H9 (cell line): ENCODE data around the gene INPP4A. TPM values are rescaled to one million over a fixed set of nuclear protein-coding genes. Genes with fewer than 3 reads are reported as not detected.

ENCODE experiments used
- DNase-seq: peaks from one replicate; pipeline ENCODE4 v3.0.0-alpha.2; 2017
- H2AFZ ChIP-seq: one replicate; pipeline ENCODE4 v1.6.1; 2013; ENCODE audit warnings: mild to moderate bottlenecking, low read length, control low read depth, moderate library complexity
- H2AK5ac ChIP-seq: 2 replicates; pipeline ENCODE4 v1.6.1; 2013; ENCODE audit warnings: low read length, control low read depth, mixed read lengths; ENCODE audit not compliant: insufficient read length
- H2BK120ac ChIP-seq: one replicate; pipeline ENCODE4 v1.6.1; 2013; ENCODE audit warnings: low read depth, mild to moderate bottlenecking, low read length, control low read depth, inconsistent platforms; ENCODE audit not compliant: poor library complexity, severe bottlenecking
- H2BK12ac ChIP-seq: 2 replicates; pipeline ENCODE4 v1.6.1; 2013; ENCODE audit warnings: low read length, control low read depth, mixed read lengths, low read depth; ENCODE audit not compliant: insufficient read length
- H2BK15ac ChIP-seq: 2 replicates; pipeline ENCODE4 v1.6.1; 2013; ENCODE audit warnings: low read depth, low read length, control low read depth
- H2BK20ac ChIP-seq: one replicate; pipeline ENCODE4 v1.6.1; 2013; ENCODE audit warnings: low read depth, mild to moderate bottlenecking, low read length, control low read depth, inconsistent platforms; ENCODE audit not compliant: poor library complexity, severe bottlenecking
- H2BK5ac ChIP-seq: 2 replicates; pipeline ENCODE4 v1.6.1; 2013; ENCODE audit warnings: low read length, control low read depth, mixed read lengths; ENCODE audit not compliant: insufficient read length
- H3K14ac ChIP-seq: 2 replicates; pipeline ENCODE4 v1.6.1; 2013; ENCODE audit warnings: low read length, control low read depth; ENCODE audit not compliant: insufficient read depth
- H3K18ac ChIP-seq: 2 replicates; pipeline ENCODE4 v1.6.1; 2013; ENCODE audit warnings: low read depth, mild to moderate bottlenecking, mixed read lengths, low read length, control low read depth; ENCODE audit not compliant: insufficient read length
- H3K23ac ChIP-seq: 2 replicates; pipeline ENCODE4 v1.6.1; 2013; ENCODE audit warnings: low read length, control low read depth, mixed read lengths, low read depth; ENCODE audit not compliant: insufficient read length
- H3K23me2 ChIP-seq: 2 replicates; pipeline ENCODE4 v1.6.1; 2013; ENCODE audit warnings: low read depth, mild to moderate bottlenecking, mixed read lengths, low read length, control low read depth; ENCODE audit not compliant: insufficient read length, poor library complexity, severe bottlenecking
- H3K27ac ChIP-seq: 2 replicates; pipeline ENCODE4 v1.5.1; 2013; ENCODE audit warnings: low read length, control low read depth, mixed read lengths, low read depth; ENCODE audit not compliant: insufficient read length
- H3K27me3 ChIP-seq: 2 replicates; pipeline ENCODE4 v1.6.1; 2013; ENCODE audit warnings: low read length, control low read depth, inconsistent platforms; ENCODE audit not compliant: insufficient read depth
- H3K4ac ChIP-seq: 2 replicates; pipeline ENCODE4 v1.6.1; 2013; ENCODE audit warnings: low read depth, mild to moderate bottlenecking, control low read depth, inconsistent platforms, low read length, moderate library complexity
- H3K4me1 ChIP-seq: 2 replicates; pipeline ENCODE4 v1.6.1; 2013; ENCODE audit warnings: low read length, control low read depth, inconsistent platforms; ENCODE audit not compliant: insufficient read depth
- H3K4me2 ChIP-seq: 2 replicates; pipeline ENCODE4 v1.6.1; 2013; ENCODE audit warnings: low read length, control low read depth, mixed read lengths; ENCODE audit not compliant: insufficient read length, insufficient read depth
- H3K56ac ChIP-seq: 2 replicates; pipeline ENCODE4 v1.6.1; 2013; ENCODE audit warnings: low read depth, mild to moderate bottlenecking, mixed read lengths, low read length, control low read depth; ENCODE audit not compliant: insufficient read length
- H3K79me1 ChIP-seq: 2 replicates; pipeline ENCODE4 v1.6.1; 2013; ENCODE audit warnings: low read depth, mild to moderate bottlenecking, moderate library complexity, low read length, control low read depth, inconsistent platforms; ENCODE audit not compliant: insufficient read depth, poor library complexity, severe bottlenecking
- H3K79me2 ChIP-seq: 2 replicates; pipeline ENCODE4 v1.6.1; 2013; ENCODE audit warnings: low read length, control low read depth, inconsistent platforms; ENCODE audit not compliant: insufficient read depth
- H3K9ac ChIP-seq: 2 replicates; pipeline ENCODE4 v1.6.1; 2013; ENCODE audit warnings: low read length, control low read depth, mixed read lengths; ENCODE audit not compliant: insufficient read length; ENCODE audit errors: extremely low read depth
- H3K9me3 ChIP-seq: one replicate; pipeline ENCODE4 v1.6.1; 2013; ENCODE audit warnings: low read depth, low read length, inconsistent platforms; ENCODE audit not compliant: control insufficient read depth
- H3T11ph ChIP-seq: one replicate; pipeline ENCODE4 v1.6.1; 2013; ENCODE audit warnings: mild to moderate bottlenecking, low read length, control low read depth, inconsistent platforms
- H4K20me1 ChIP-seq: one replicate; pipeline ENCODE4 v1.6.1; 2013; ENCODE audit not compliant: control insufficient read depth, insufficient read length, insufficient read depth
- H4K5ac ChIP-seq: 2 replicates; pipeline ENCODE4 v1.6.1; 2013; ENCODE audit warnings: low read depth, mild to moderate bottlenecking, mixed read lengths, low read length, control low read depth; ENCODE audit not compliant: insufficient read length
- H4K8ac ChIP-seq: replicated peaks from 2 replicates; pipeline ENCODE4 v1.6.1; 2013; ENCODE audit warnings: low read length, control low read depth, mixed read lengths, low read depth; ENCODE audit not compliant: insufficient read length
- H4K91ac ChIP-seq: 2 replicates; pipeline ENCODE4 v1.6.1; 2013; ENCODE audit warnings: low read depth, mild to moderate bottlenecking, moderate library complexity, mixed read lengths, low read length, control low read depth; ENCODE audit not compliant: insufficient read length
- H3K27ac Mint-ChIP-seq, 3 experiments: 2 replicates in 2 of 3; 3 replicates in 1 of 3; pipeline ENCODE4 v1.8.0; 2020 to 2021; ENCODE audit warnings: mixed read lengths in 3 of 3, mild to moderate bottlenecking in 1 of 3, moderate library complexity in 1 of 3
- H3K27me3 Mint-ChIP-seq: 2 replicates; pipeline ENCODE4 v1.8.0; 2021; ENCODE audit warnings: low read depth, mild to moderate bottlenecking, moderate library complexity, mixed read lengths
- H3K36me3 Mint-ChIP-seq, 3 experiments: 2 replicates in 2 of 3; 3 replicates in 1 of 3; pipeline ENCODE4 v1.8.0; 2020 to 2021; ENCODE audit warnings: low read depth in 3 of 3, mixed read lengths in 3 of 3; ENCODE audit not compliant: insufficient read depth in 1 of 3
- H3K4me1 Mint-ChIP-seq, 2 experiments: 2 replicates each; pipeline ENCODE4 v1.8.0; 2020; ENCODE audit warnings: mixed read lengths in 2 of 2
- H3K4me3 Mint-ChIP-seq, 2 experiments: 2 replicates in 1 of 2; 3 replicates in 1 of 2; pipeline ENCODE4 v1.8.0; 2020 to 2021; ENCODE audit warnings: mild to moderate bottlenecking in 2 of 2, mixed read lengths in 2 of 2, moderate library complexity in 1 of 2
- H3K9me3 Mint-ChIP-seq, 2 experiments: 2 replicates in 1 of 2; 3 replicates in 1 of 2; pipeline ENCODE4 v1.8.0; 2020; ENCODE audit warnings: mild to moderate bottlenecking in 2 of 2, mixed read lengths in 2 of 2, moderate library complexity in 1 of 2
- WGBS: extraction: QIAGEN DNeasy Blood & Tissue Kit; methylation state at CpG from one replicate; pipeline ENCODE4 v1.1.7; 2013; ENCODE audit warnings: missing lambda C conversion rate, low lambda C conversion rate, mixed read lengths; ENCODE audit not compliant: insufficient read length; ENCODE audit errors: extremely low coverage; 5-methylcytosine and 5-hydroxymethylcytosine counted together
- total RNA-seq: library from RNA; stranded (reverse); gene quantifications from 2 replicates; pipeline ENCODE4 v1.2.1, GENCODE V29; 2021
- TF ChIP-seq, protein P1 (sequence below): fragments of 200-600 bp; sonication (generic); conservative IDR thresholded peaks from 3 replicates; pipeline ENCODE4 v1.8.0; 2021; ENCODE audit warnings: antibody characterized with exemption, mild to moderate bottlenecking

Gene INPP4A
- total RNA-seq, 1 experiment from 2014 or later = 55.2 TPM

DNA sequence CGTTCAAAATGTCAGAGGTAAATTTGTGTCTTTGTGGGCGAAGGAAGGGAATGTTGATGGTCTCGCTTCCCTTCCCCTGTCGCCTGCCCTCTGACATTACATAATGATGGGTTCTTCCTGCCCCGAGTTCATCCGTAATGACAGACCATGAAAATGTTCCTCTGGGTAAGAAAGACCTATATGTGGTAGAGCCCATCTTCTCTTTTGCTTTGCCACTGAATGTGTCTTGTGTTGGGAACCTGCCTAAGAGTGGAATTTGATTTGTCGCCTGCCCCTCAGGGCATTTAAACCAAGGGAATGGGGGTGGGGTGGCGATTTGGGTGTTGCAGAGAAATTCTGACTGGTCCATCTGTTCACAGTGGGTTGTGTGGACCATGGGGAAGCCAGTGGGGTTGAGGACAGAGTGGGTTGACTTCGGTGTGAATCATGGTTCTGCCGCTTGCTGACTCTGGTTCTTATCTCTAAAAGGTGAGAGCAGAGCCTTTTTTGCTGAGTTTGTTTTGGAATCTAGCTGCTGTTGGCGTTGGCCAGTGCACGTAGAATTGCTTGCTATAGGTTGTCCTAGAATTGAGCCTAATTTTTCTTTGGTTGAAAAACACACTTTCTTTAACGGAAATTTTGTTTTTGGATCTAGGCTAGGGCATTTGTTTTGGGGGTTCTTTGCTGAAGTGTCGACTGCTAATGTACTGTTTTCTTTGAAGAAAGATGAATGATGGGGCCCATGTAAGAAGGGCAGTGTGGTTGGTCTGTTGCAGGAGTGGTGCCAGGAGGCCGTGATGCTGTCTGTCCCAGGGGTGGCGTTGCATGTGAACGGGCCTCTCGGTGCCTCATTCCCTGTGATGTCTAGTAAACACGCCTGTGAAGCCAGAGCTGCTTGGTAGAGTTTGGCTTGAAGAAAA is 1.3 kb downstream of the INPP4A start:
- no peak overlapping the region for H3T11ph ChIP-seq
- Mint-ChIP-seq H3K36me3 (no peaks in the 10 kb centered on the region), H3K27me3 (no peaks in the 10 kb centered on the region), H3K4me1 (peaks cover 70 to 76% of the 10 kb centered on the region in 2 experiments), H3K4me3 (peak overlapping the region; percentile 82 to 90), H3K27ac (peak overlapping the region; percentile 22 to 70 (median 60); a peak in 5 of 7 replicates), H3K9me3 (peaks cover 0 to 3% of the 10 kb centered on the region in 2 experiments; a peak in 1 of 5 replicates)
- peak overlapping the region; percentile 41; the same call in 1 of the 2 replicates for H3K14ac ChIP-seq
- TF ChIP-seq, protein P1, sequence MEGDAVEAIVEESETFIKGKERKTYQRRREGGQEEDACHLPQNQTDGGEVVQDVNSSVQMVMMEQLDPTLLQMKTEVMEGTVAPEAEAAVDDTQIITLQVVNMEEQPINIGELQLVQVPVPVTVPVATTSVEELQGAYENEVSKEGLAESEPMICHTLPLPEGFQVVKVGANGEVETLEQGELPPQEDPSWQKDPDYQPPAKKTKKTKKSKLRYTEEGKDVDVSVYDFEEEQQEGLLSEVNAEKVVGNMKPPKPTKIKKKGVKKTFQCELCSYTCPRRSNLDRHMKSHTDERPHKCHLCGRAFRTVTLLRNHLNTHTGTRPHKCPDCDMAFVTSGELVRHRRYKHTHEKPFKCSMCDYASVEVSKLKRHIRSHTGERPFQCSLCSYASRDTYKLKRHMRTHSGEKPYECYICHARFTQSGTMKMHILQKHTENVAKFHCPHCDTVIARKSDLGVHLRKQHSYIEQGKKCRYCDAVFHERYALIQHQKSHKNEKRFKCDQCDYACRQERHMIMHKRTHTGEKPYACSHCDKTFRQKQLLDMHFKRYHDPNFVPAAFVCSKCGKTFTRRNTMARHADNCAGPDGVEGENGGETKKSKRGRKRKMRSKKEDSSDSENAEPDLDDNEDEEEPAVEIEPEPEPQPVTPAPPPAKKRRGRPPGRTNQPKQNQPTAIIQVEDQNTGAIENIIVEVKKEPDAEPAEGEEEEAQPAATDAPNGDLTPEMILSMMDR = no peak
- no peak overlapping the region for H3K18ac ChIP-seq
- no peak overlapping the region for H4K8ac ChIP-seq
- WGBS = no CpG with 5 or more reads among the region's 19 CpGs
- no peak overlapping the region for H3K23ac ChIP-seq
- H2BK20ac ChIP-seq = no peak overlapping the region
- no peak overlapping the region for H4K91ac ChIP-seq
- peak overlapping the region; percentile 90 for H3K4me2 ChIP-seq
- H2AFZ ChIP-seq = no peak overlapping the region
- no peak for DNase-seq
- peaks cover 8% of the 10 kb centered on the region for H3K23me2 ChIP-seq
- peaks cover 14% of the 10 kb centered on the region; the same call in 1 of the 2 replicates for H3K79me2 ChIP-seq
- no peak overlapping the region for H2BK5ac ChIP-seq
- peak overlapping the region; percentile 29 for H3K9ac ChIP-seq
- no peak overlapping the region for H3K4ac ChIP-seq
- H3K79me1 ChIP-seq = peaks cover 5% of the 10 kb centered on the region
- peaks cover 5% of the 10 kb centered on the region for H3K4me1 ChIP-seq
- H4K20me1 ChIP-seq = no peaks in the 10 kb centered on the region
- no peak overlapping the region for H2BK15ac ChIP-seq
- no peaks in the 10 kb centered on the region for H3K9me3 ChIP-seq
- H2BK12ac ChIP-seq = no peak overlapping the region
- no peak overlapping the region for H2BK120ac ChIP-seq
- H3K56ac ChIP-seq = no peak overlapping the region
- no peak overlapping the region for H4K5ac ChIP-seq
- H3K27me3 ChIP-seq = no peaks in the 10 kb centered on the region
- no peak overlapping the region for H2AK5ac ChIP-seq
- no peak overlapping the region for H3K27ac ChIP-seq
